Hematopoietic multipotent progenitor cell treated with erythropoietin and hydrocortisone succinate and interleukin-3 and kit ligand, for 4 days (in vitro differentiated cells): ENCODE results near the gene PLAAT3.
A peak's percentile ranks its signal among the peaks of the same experiment; 100 is the strongest.
"Not testable (repeated sequence)": the region's sequence is repeated elsewhere in the genome, so short reads cannot be mapped to it uniquely, and the experiment has no call there.

Experiments
- DNase-seq: peaks from one replicate; pipeline ENCODE4 v3.0.0-alpha.2; 2015

Gene PLAAT3

DNA sequence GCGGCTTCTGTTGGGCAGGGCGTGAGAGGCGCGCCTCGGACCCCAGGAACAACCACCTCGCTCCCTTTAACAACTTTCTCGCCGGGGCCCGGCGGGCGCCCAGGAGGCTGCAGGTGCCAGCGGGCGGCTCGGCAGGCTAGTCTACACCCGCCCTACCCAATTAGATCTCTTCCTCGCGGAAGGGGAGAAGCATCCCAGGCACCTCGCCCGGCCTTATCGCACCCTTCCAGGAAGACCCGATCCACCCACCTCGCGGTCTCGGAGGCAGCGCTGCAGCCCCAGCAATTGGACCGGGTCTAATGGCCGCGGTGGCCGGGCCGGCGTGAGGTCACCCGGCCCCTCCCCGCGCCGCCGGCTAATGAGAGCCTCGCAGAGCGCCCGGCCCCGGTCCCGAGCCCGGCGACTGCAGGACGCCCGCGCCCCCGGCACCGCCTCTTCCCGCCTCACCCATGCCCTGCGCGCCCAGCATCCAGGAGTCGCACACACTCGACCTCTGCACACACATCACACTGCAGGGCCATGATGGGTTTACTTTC is at the start of gene PLAAT3:
PLAAT3 (minus strand) TSS at position 298 of the 536 bp plus-strand sequence. CDS start 419 bp downstream, outside the sequence.
- peak; percentile 86 for DNase-seq

DNA sequence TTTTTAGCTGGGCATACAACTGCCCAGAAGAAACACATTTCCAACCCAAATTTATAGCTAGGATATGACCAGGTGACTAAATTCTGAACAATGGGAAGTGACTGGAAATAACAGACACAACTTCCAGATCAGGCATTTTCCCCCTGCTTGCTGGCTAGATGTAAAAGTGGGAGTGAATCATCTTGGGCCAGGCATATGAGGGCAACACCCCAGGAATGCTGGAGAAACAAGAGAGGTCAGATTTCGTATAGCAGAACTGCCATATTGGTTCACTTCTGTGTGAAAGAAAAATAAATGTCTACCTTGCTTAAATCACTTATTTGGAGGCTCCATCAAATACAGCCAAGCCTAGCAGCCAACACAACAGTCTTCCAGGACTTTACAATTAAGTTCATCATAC is 49.6 kb upstream of the PLAAT3 start:
- no peak for DNase-seq

DNA sequence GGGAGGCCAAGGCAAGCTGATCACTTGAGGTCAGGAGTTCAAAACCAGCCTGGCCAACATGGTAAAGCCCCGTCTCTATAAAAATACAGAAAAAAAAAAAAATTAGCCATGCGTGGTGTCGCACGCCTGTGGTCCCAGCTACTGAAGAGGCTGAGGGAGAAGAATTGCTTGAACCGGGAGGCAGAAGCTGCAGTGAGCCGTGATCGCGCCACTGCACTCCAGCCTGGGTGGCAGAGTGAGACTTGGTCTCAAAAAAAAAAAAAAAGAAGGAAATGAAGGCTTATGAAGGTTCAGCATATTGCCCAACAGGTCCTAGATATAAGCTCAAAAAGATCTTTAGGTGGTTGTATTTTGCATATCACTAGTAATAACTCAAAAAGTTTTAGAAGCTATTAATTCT is 46.7 kb upstream of the PLAAT3 start:
- DNase-seq, result peak; percentile 9

DNA sequence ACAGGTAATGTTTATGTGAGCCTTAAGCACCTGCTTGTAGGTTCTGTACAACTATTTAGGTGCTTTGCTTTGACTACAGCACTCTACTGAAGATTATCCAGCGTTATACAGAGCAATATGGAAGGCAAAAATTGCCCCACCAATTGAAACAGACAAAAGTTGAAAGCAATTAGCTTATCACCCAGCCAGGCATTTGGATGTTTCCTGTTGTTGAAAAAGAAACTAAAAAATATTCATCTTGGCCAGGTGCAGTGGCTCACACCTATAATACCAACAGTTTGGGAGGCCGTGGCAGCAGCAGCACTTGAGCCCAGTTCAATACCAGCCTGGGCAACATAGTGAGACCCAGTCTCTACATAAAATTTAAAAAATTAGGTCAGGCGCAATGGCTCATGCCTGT is 38.4 kb upstream of the PLAAT3 start:
- no peak for DNase-seq

DNA sequence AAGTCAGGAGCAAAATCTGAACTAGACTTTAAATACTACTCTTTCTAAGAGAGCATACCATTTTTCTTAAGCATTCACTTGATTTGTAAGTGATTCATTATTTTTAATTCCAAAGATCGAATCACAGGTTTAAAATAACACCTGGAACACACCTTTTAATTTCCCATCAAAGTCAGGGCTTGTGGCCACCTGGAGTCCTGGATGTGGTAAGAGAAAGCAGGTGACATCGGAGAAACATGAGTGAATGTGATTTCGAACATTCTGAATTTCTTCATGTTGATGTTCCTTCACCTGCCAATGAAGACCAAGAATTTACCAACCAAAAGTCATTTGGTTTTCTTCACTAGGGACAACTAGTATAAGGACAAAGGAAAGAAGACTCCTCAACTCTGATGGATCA is 29.0 kb upstream of the PLAAT3 start:
- no peak for DNase-seq

DNA sequence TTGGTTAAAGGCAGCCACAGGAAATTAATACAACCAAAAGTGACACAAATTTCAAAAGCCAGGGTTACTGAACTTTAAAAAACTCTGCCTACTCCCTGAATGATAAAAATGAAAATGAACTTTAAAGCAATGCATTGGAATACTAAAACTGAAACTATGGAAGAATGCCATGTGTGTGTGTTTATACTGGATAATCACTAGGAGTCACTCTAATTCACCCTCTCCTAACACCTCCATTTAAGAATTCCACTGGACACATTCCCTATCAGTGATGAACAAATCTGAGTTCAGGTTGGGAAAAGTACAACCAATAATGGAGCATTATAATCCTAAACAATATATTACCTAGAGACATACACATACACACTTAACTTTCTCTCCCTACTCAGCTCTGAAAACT is 27.5 kb upstream of the PLAAT3 start:
- no peak for DNase-seq

DNA sequence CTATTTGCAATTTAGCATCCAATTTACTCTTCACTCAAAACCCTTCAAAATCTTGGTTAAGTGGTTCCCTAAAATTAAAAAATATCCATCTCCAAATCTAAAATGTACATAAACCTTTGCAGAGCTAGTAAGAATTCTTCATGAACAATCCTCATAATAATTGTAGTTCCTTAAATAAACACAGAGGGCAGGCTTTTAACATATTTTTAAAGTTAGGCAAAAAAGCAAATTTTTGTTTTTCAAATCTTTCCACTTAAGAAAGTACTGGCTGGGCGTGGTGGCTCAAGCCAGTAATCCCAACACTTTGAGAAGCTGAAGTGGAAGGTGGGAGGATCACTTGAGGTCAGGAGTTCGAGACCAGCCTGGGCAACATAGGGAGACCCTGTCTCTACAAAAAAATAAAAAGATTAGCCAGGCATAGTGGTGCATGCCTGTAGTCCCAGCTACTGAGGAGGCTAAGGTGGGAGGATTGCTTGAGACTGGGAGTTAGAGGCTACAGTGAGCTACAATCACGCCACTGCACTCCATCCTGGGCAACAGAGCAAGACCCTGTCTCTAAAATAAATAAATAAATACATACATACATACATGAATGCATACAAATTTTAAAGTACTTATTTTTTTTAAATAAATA is 25.1 kb upstream of the PLAAT3 start:
- peak; percentile 67 for DNase-seq

DNA sequence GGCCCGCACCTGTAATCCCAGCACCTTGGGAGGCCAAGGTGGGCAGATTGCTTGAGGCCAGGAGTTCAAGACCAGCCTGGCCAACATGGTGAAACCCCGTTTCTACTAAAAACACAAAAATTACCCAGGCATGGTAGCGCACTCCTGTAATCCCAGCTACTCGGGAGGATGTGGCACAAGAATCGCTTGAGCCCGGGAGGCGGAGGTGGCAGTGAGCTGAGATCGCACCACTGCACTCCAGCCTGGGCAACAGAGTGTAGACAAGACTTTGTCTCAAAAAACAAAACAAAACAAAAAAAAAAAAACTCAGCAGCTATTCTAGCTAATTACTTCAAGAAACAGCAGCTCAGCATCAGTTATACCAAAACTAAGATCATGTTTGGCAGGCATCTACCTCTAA is 24.2 kb upstream of the PLAAT3 start:
- not testable (repeated sequence) for DNase-seq

DNA sequence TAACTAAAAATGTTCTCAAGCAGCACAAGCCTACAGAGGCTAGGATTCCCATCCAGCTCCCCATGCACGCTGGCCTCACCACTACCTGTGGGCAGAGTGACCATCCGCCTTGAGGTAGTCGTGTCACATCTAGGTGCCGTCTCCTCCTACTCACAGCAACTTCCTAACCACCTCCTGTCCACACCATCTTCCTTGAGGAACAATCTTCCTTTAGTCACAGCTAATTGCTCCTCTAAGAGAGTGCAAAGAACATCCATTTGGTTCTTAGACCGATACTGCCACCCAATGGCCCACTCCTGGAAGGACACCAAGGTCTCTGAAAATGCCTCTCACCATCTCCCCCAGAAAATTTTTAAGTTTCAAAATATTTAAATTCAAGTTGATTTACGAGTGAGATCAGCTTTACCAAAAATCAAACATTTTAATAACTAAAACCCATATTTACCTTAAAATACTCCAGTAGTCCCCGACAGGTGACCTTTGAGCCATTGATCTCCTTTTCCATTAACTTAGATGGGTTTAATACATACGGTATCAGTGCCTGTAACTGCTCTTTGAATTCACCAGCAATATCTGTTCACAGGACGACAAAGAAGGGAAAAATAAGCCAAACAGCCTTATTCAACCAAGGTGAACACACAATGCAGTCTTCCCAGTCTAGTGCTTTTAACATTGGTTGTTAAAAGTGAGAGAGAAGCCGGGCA is 21.7 kb upstream of the PLAAT3 start:
- DNase-seq, result peak; percentile 80

DNA sequence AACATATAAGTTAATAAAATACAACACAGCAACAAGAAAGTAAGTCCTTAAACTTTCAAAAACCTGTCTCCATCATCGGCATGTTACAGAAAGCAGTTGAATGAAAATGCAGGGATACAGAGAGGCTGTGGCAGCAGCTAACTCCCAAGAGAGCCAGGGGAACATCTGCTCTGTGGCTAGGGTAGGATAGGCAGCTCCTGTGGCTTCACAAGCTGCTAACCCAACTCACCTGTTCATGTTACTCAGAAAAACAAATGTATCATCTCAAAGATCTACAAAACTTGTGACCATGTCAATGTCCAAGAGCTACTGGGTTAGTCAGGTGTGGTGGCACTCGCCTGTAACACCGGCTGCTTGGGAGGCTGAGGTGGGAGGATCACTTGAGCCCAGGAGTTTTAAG is 15.2 kb upstream of the PLAAT3 start:
- DNase-seq, result no peak

DNA sequence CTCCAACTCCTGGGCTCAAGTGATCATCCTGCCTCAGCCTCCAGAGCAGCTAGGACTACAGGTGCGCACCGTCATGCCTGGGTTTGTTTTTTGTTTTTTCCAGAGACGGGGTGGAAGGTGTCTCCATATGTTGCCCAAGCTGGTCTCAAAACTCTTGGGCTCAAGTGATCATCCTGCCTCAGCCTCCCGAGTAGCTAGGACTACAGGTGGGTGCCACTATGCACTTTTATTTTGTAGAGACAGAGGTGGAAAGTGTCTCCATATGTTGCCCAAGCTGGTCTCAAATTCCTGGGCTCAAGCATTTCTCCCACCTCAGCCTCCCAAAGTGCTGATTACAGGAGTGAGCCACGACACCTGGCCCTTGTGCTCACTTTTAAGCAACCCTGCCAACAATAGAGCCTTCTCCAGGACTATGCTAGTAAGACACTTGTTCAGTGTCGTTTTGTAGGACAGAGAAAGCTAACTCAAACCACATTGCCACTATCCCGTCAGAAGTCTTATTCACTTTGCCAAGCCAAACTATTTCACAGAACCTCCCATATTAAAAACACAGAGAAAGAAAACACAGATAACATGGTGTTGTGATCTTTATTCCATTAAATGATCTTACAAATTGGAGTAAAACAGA is 9.4 kb upstream of the PLAAT3 start:
- no peak for DNase-seq

DNA sequence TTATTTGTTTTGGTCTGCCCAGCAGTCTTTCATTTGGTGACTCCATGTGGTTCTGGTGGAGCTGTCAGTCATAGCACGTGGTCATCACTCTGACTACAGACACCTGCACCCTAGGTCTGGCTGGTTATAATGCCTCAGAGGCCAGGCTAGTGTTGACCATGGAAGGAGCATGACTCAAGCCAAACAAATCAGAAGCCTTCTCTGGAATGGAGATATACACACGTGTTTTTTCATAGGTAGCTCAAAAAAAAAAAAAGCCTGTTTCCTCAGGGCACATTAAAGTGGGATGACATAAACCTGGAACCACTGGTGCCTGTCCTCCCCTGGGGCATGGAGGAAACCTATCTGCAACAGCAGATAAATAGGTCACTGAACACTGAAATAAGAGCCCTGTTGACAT is 8.1 kb upstream of the PLAAT3 start:
- DNase-seq, result no peak

DNA sequence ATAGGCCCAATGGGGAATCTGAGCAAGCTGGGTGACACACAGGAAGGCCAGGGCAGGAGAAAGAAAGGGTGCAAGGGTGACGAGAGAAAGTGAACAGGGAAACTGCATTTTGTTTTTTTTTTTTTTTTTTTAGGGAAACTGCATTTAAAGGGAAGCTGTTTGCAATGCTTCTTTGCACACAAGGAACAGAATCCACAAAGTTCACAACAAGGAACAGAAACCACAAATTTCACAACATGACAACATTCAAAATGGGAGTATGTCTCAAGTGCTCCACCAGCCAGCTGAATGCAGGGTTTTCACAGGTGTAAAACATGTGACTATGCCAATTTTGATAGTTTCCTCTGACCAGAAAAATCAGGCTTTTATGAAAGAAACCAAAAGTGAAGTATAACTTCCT is 6.8 kb upstream of the PLAAT3 start:
- DNase-seq, result peak; percentile 50

DNA sequence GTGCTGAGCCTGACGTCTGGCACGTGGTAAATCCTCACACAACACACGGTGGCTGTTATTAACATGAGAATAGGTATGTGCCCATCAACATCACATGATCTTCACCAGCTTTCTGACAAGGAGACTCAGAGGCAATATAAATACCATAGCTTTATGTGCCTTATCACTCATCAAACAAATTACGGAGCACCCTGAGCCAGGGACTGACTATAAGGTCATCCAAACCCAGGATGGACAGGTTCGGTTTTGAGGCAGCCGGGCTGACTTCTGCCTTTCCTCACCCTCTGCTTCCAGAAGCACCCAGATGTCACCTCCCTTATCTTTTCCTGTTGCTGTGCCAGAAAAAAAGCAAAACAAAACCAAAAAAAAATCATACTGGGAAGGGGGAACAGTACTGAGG is 5.7 kb upstream of the PLAAT3 start:
- DNase-seq, result no peak

DNA sequence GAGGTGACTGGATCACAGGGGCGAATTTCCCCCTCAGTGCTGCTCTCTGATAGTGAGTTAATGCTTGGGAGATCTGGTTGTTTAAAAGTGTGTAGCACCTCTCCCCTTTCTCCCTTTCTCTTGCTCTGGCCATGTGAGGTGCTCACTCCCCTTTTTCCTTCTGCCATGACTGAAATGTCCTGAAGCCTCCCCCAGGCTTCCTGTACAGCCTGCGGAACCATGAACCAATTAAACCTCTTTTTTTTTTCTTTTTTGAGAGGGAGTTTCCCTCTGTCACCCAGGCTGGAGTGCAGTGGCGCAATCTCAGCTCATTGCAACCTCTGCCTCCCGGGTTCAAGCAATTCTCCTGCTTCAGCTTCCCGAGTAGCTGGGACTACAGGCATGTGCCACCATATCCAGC is 3.5 kb upstream of the PLAAT3 start:
- not testable (repeated sequence) for DNase-seq

DNA sequence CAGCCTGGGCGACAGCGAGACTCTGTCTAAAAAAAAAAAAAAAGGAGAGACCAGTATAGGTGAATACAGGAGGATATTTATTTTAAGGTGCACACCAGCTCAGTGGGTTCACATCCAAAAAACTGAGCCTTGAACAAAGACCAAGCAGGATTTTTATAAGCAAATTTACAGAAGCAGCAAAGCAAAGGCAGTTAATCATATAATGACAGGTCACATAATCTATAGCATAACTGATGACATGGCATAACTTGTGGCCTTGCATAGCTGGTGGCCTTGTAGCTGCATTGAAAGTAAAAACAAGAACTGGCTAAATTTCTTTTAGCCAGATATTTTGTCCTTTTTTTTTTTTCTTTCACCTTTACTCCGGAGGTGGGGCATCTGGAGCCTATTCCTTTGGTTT is 2.7 kb upstream of the PLAAT3 start:
- DNase-seq, result no peak

DNA sequence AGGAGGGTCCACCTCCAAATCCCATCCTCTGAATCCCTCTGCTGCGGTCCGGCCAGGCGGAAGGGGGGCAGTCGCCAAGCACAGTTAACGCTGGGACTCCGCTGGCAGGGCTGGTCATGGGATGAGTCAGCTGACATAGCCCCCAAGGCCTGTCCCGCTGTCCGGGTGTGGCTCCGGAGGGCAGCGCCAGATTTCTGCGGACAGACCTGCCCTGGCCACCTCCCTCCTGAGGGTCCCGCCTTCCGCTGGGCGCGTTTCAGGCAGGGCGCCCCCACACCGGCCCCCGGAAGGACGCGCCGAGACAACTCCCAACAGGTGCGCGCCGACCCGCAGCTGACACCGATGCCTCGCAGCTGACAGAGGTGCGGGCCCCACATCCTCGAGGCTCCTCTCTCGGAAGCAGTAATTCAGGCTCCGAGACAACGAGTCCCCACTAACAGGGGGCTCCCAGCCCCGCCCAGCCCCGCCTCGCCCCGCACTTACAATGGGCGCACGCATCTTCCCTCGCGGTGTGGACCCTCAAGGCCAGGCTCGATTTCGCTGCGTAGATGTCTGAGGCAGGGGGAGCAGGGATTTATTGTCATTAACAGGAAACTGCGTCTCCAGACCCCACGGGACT is 607 bp downstream of the PLAAT3 start:
- no peak for DNase-seq

DNA sequence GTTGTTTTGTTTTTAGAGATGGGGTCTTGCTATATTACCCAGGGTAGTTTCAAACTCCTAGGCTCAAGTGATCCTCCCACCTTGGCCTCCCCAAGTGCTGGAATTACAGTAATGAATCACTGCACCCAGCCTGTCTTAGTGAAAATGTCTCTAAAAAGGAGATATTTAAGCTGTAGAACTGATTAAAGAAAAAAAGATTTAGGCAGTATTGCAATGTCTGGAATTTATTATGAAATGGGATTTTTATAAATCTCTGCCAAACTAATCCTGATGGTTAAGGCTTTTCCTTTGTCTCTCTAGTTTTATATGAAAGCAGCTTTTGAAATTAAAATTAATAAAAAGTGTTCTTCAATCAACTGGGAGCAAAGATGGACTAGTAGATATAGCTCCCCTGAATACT is 2.1 kb downstream of the PLAAT3 start:
- DNase-seq, result no peak

DNA sequence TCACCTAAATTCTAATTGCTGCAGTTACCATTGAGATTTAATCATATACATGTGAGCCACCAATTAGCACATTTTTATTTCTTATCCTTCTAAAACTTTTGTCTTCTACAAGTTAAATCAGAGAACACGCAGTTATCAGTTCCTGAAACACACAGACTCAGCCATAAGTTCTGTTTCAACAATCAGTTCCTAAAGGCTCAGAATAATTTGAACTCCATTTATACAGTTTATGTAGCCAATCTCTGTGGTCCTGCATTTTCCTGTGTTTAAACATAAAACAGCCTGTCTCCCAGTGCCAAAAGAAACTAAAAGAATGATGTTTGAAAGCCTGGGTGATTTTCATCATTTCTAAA is 2.9 kb downstream of the PLAAT3 start:
- DNase-seq, result peak; percentile 19

DNA sequence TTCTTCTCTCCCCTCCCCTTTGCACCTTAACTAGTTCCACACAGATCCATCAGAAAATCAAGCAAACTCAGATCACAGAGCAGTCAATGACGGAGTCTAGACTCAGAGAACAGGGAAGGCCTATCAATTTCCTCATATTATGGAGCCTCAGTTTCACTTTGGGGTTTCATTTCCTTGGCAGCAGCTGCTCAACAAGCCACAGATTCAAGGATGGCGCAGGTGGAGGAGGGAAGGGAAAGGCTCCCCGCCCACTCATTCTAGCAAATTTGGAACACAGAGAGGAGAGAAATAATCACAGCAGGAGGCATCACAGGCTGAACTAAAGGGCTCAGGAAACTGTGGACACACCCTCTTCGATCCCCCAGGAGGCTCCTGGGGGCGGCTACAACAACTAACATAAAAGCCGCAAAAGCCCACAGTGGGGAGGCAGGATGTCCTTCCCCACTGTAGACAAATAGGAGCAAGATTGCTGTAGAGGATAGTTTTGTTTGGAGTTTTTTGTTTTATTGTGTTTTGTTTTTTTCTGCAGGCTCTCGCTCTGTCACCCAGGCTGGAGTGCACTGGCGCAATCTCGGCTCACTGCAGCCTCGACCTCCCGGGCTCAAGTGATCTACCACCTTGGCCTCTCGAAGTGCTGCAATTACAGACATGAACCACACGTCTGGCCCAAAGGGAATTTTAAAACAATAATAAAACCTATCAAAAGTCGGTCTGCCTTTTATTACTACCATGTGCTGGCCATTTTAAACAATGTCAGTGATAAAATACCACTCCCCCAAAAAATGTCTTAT is 3.4 kb downstream of the PLAAT3 start:
- DNase-seq, result no peak

DNA sequence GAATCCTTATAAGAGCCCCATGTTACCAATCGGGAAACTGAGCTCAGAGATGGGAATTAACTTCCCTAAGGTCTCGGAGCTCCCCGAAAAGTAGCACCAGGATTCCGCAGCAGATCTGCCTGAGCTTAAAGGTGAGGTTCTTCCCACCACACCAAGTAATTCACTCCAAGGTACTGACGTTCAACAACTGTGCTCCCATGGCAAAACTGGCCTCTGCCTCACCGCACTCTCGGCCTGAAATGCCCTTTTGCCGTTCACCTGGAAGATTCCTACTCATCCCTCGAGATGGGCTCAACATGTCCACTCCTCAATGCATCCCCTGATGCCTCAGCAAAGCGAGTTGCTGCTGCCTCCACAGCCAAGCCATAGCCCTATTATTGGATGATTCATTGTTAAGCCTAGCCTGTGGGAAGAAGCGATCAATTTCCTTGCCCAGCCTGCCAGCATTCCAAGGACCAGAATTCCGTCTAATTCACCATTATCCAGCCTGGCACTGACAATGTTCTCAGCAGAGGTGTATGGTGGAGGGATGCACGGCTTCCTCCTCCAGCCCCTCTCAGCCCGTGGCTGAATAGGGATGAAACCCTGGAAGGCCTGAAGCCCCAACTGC is 4.2 kb downstream of the PLAAT3 start:
- DNase-seq, result no peak

DNA sequence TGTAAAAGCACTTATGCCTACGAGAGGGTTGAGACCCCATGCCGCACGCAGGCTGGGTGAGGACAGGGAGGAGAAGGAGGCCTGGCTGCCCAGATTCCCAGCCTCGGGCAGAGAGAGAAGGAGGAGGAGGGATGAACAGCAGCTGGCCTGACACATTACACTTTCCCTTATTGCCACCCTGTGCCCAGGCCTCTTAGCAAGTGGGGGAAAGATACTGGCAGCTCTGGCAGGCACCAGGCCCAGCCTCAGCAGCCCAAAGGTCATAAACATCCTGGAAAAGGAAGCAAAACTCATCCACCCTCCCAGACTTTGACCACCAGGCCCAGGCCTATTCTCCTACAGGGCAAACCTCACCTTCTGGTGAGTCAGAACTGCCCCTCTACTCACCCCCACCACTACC is 4.7 kb downstream of the PLAAT3 start:
- no peak for DNase-seq
